GM23338 (cell line): Measurements from ENCODE around the gene LRIG3. TPM values are rescaled to one million over a fixed set of nuclear protein-coding genes. Genes with fewer than 3 reads are reported as not detected.

ENCODE experiments used
- ATAC-seq: fragments of 200-7000 bp; cut with Tn5 transposase; 3 replicates; pipeline ENCODE4 v1.9.1; 2020
- DNase-seq: peaks from one replicate; pipeline ENCODE4 v3.0.0-alpha.2; 2015; ENCODE audit warnings: low spot score
- H2AFZ ChIP-seq: fragments of 200-600 bp; sonication (generic); 2 replicates; pipeline ENCODE4 v1.8.0; 2016; ENCODE audit warnings: antibody characterized with exemption, mild to moderate bottlenecking, moderate library complexity
- H3F3A ChIP-seq: fragments of 200-600 bp; sonication (generic); replicated peaks from 2 replicates; pipeline ENCODE4 v1.8.0; 2017; ENCODE audit warnings: antibody characterized with exemption, mixed run types, low read depth
- H3K27ac ChIP-seq: fragments of 200-600 bp; sonication (generic); 2 replicates; pipeline ENCODE4 v1.6.1; 2016; ENCODE audit warnings: low read depth
- H3K27me3 ChIP-seq: fragments of 200-600 bp; sonication (generic); 2 replicates; pipeline ENCODE4 v1.8.0; 2016; ENCODE audit warnings: mild to moderate bottlenecking, mixed run types, moderate library complexity; ENCODE audit not compliant: insufficient read depth
- H3K36me3 ChIP-seq: fragments of 200-600 bp; sonication (generic); 2 replicates; pipeline ENCODE4 v1.8.0; 2016; ENCODE audit warnings: mild to moderate bottlenecking; ENCODE audit not compliant: insufficient read depth
- H3K4me1 ChIP-seq: fragments of 200-600 bp; sonication (generic); 2 replicates; pipeline ENCODE4 v1.8.0; 2016; ENCODE audit warnings: mild to moderate bottlenecking, moderate library complexity; ENCODE audit not compliant: insufficient read depth
- H3K4me2 ChIP-seq: fragments of 200-600 bp; sonication (generic); 2 replicates; pipeline ENCODE4 v1.7.1; 2017; ENCODE audit warnings: mixed run types
- H3K4me3 ChIP-seq: fragments of 200-600 bp; sonication (generic); 2 replicates; pipeline ENCODE4 v1.6.1; 2016; ENCODE audit warnings: mixed run types
- H3K79me2 ChIP-seq: fragments of 200-600 bp; sonication (generic); replicated peaks from 2 replicates; pipeline ENCODE4 v1.8.0; 2017; ENCODE audit warnings: mild to moderate bottlenecking; ENCODE audit not compliant: insufficient read depth
- H3K9me2 ChIP-seq: fragments of 200-600 bp; sonication (generic); 2 replicates; pipeline ENCODE4 v1.8.0; 2017; ENCODE audit not compliant: insufficient read depth
- H4K20me1 ChIP-seq: fragments of 200-600 bp; sonication (generic); replicated peaks from 2 replicates; pipeline ENCODE4 v1.8.0; 2017; ENCODE audit warnings: mild to moderate bottlenecking; ENCODE audit not compliant: insufficient read depth
- H3K27ac Mint-ChIP-seq: 2 replicates; pipeline ENCODE4 v1.8.0; 2020; ENCODE audit warnings: inconsistent platforms, mild to moderate bottlenecking, moderate library complexity, mixed read lengths
- H3K27me3 Mint-ChIP-seq: 3 replicates; pipeline ENCODE4 v1.8.0; 2022; ENCODE audit warnings: low read depth, mild to moderate bottlenecking, moderate library complexity, mixed read lengths, inconsistent platforms; ENCODE audit not compliant: insufficient read depth, poor library complexity
- H3K36me3 Mint-ChIP-seq: 3 replicates; pipeline ENCODE4 v1.8.0; 2021; ENCODE audit warnings: low read depth, mild to moderate bottlenecking, inconsistent platforms, moderate library complexity, mixed read lengths
- H3K4me1 Mint-ChIP-seq: 3 replicates; pipeline ENCODE4 v1.8.0; 2020; ENCODE audit warnings: mild to moderate bottlenecking, inconsistent platforms, mixed read lengths
- H3K4me3 Mint-ChIP-seq: 3 replicates; pipeline ENCODE4 v1.8.0; 2021; ENCODE audit warnings: moderate library complexity, mild to moderate bottlenecking, inconsistent platforms, mixed read lengths
- H3K9me3 Mint-ChIP-seq: 3 replicates; pipeline ENCODE4 v1.8.0; 2020; ENCODE audit warnings: moderate library complexity, mild to moderate bottlenecking, inconsistent platforms, mixed read lengths
- CTCF ChIP-seq, 2 experiments: fragments of 200-600 bp in 1 of 2; sonication (generic) in 1 of 2; conservative IDR thresholded peaks; 2 replicates each; pipeline versions ENCODE4 v1.5.1 to v1.6.1; 2016 to 2017; ENCODE audit warnings: antibody characterized with exemption in 2 of 2, low read depth in 2 of 2, mild to moderate bottlenecking in 2 of 2, moderate library complexity in 1 of 2
- EZH2phosphoT487 ChIP-seq: fragments of 200-600 bp; sonication (generic); IDR thresholded peaks from one replicate; pipeline ENCODE4 v1.8.1; 2018; ENCODE audit warnings: antibody characterized with exemption; ENCODE audit not compliant: unreplicated experiment
- JUNB ChIP-seq: IDR thresholded peaks from one replicate; pipeline ENCODE4 v1.6.1; 2016; ENCODE audit warnings: antibody characterized with exemption; ENCODE audit not compliant: unreplicated experiment
- NANOG ChIP-seq: IDR thresholded peaks from 2 replicates; pipeline ENCODE4 v1.6.1; 2016; ENCODE audit warnings: antibody characterized with exemption, borderline replicate concordance
- REST ChIP-seq: IDR thresholded peaks from one replicate; pipeline ENCODE4 v1.6.1; 2018; ENCODE audit warnings: antibody characterized with exemption; ENCODE audit not compliant: unreplicated experiment
- STAT1 ChIP-seq: IDR thresholded peaks from one replicate; pipeline ENCODE4 v1.6.1; 2016; ENCODE audit warnings: antibody characterized with exemption; ENCODE audit not compliant: unreplicated experiment
- ZNF114 ChIP-seq: fragments of 250-450 bp; sonication (Bioruptor Pico); IDR thresholded peaks from 2 replicates; pipeline ENCODE4 v1.5.0; 2020; ENCODE audit warnings: mild to moderate bottlenecking, moderate library complexity
- ZNF462 ChIP-seq: fragments of 250-450 bp; sonication (Bioruptor Pico); IDR thresholded peaks from 2 replicates; pipeline ENCODE4 v1.5.0; 2020; ENCODE audit warnings: mild to moderate bottlenecking, moderate library complexity
- polyA plus RNA-seq: library from polyadenylated mRNA; unstranded; fragments of >200 nt; fragmentation: Nextera tagmentation; extraction: Ambion mirVana; gene quantifications from 2 replicates; pipeline ENCODE4 v1.2.1, GENCODE V29; 2016
- total RNA-seq: library from RNA; depleted of rRNA; stranded (reverse); fragments of >200 nt; shearing (Covaris generic); gene quantifications from 2 replicates; pipeline ENCODE4 v1.2.3, GENCODE V29; 2014
- TF ChIP-seq, protein P1 (sequence below): IDR thresholded peaks from 2 replicates; pipeline ENCODE4 v1.6.1; 2016; ENCODE audit warnings: antibody characterized with exemption

LRIG3 gene
- total and polyA plus RNA-seq, 2 experiments from 2014 or later = 1.6 to 7.5 TPM

DNA sequence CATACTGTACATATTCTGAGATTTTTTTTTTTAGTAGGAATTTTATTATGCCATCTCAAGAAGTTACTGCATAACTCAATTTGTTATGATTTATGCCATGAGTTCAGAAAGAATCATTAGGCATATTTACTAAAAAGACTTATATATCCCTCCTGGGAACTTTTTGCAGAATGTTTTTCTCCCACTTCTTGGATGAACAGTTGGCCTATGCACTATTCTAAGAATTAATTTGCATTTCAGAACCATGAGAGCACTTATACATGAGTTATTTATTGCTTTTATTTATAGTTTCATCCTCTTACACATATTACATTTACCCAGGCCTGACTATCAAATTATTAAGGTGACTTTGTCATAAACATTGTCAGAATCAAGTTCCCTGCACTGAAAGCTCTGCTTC lies 6.3 kb upstream of the LRIG3 start (continued):
- no peak for TF ChIP-seq ZNF462

GRCh38 chr12:58925751-58926150 lies 5.4 kb upstream of the LRIG3 start:
- no peaks in the 10 kb centered on the region for H3K9me2 ChIP-seq
- H4K20me1 ChIP-seq = no peaks in the 10 kb centered on the region
- H3K27ac ChIP-seq = no peak overlapping the region
- Mint-ChIP-seq H3K9me3 (no peaks in the 10 kb centered on the region), H3K36me3 (no peaks in the 10 kb centered on the region), H3K4me3 (no peak overlapping the region), H3K27me3 (peaks cover 2% of the 10 kb centered on the region), H3K27ac (no peak overlapping the region), H3K4me1 (peaks cover 12% of the 10 kb centered on the region; the same call in 2 of the 3 replicates)
- ATAC-seq (no peak), DNase-seq (no peak)
- no peaks in the 10 kb centered on the region for H3F3A ChIP-seq
- no peak overlapping the region for H2AFZ ChIP-seq
- peaks cover 4% of the 10 kb centered on the region; the same call in 1 of the 2 replicates for H3K4me1 ChIP-seq
- no peak overlapping the region for H3K4me2 ChIP-seq
- no peaks in the 10 kb centered on the region for H3K36me3 ChIP-seq
- H3K27me3 ChIP-seq = no peaks in the 10 kb centered on the region; the same call in 1 of the 2 replicates
- no peaks in the 10 kb centered on the region for H3K79me2 ChIP-seq
- H3K4me3 ChIP-seq = no peak overlapping the region
- TF ChIP-seq REST (no peak), EZH2phosphoT487 (no peak), ZNF114 (CRISPR knock-in tag) (no peak), STAT1 (no peak), JUNB (no peak), NANOG (no peak), CTCF (conservative IDR thresholded peaks at IDR 0.05; ENCODE audit: low read depth in 2 of 2) (no peak)
- TF ChIP-seq, protein P1, sequence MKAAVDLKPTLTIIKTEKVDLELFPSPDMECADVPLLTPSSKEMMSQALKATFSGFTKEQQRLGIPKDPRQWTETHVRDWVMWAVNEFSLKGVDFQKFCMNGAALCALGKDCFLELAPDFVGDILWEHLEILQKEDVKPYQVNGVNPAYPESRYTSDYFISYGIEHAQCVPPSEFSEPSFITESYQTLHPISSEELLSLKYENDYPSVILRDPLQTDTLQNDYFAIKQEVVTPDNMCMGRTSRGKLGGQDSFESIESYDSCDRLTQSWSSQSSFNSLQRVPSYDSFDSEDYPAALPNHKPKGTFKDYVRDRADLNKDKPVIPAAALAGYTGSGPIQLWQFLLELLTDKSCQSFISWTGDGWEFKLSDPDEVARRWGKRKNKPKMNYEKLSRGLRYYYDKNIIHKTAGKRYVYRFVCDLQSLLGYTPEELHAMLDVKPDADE = no peak
